CD8-positive, alpha-beta memory T cell (primary cell): ENCODE measurements around the gene ACTL8. TPM values are rescaled to one million over a fixed set of nuclear protein-coding genes. Genes with fewer than 3 reads are reported as not detected.

ENCODE experiments used
- CTCF ChIA-PET: fragments of 350-600 bp; sonication (Branson Sonifier 250); formaldehyde crosslinking; loops from one replicate; lab custom pipeline; 2021; ENCODE audit warnings: antibody characterized with exemption; lab: Charles Lee
- POLR2A ChIA-PET: fragments of 350-600 bp; sonication (Branson Sonifier 250); formaldehyde crosslinking; loops from one replicate; lab custom pipeline; 2021; ENCODE audit warnings: antibody characterized with exemption; lab: Charles Lee
- DNase-seq, 5 donors: peaks; one replicate each; pipeline versions ENCODE4 v3.0.0 to v3.0.0-alpha.2; 2020 to 2022; ENCODE audit warnings: mixed read lengths in 1 of 5
- H3K27ac ChIP-seq: one replicate; pipeline ENCODE4 v1.7.0; 2013; ENCODE audit warnings: low read depth, mild to moderate bottlenecking, low read length, moderate library complexity
- H3K27me3 ChIP-seq: 2 replicates; pipeline ENCODE4 v1.7.0; 2013; ENCODE audit warnings: low read length, mild to moderate bottlenecking; ENCODE audit not compliant: insufficient read depth, poor library complexity, severe bottlenecking
- H3K36me3 ChIP-seq: 2 replicates; pipeline ENCODE4 v1.7.0; 2013; ENCODE audit warnings: mild to moderate bottlenecking, low read length, moderate library complexity; ENCODE audit not compliant: insufficient read depth
- H3K4me1 ChIP-seq: 2 replicates; pipeline ENCODE4 v1.7.0; 2013; ENCODE audit warnings: mild to moderate bottlenecking, low read length, moderate library complexity; ENCODE audit not compliant: insufficient read depth
- H3K4me3 ChIP-seq: 2 replicates; pipeline ENCODE4 v1.7.0; 2013; ENCODE audit warnings: mild to moderate bottlenecking, low read length
- H3K9me3 ChIP-seq: 2 replicates; pipeline ENCODE4 v1.7.0; 2013; ENCODE audit warnings: mild to moderate bottlenecking, low read length
- H3K27ac Mint-ChIP-seq, 8 donors: one replicate each; pipeline ENCODE4 v1.8.0; 2020 to 2021; ENCODE audit warnings: mixed read lengths in 8 of 8, mild to moderate bottlenecking in 6 of 8, inconsistent platforms in 3 of 8, moderate library complexity in 3 of 8
- H3K27me3 Mint-ChIP-seq, 2 donors: one replicate each; pipeline ENCODE4 v1.8.0; 2020 to 2021; ENCODE audit warnings: mixed read lengths in 2 of 2, mild to moderate bottlenecking in 1 of 2, moderate library complexity in 1 of 2
- H3K36me3 Mint-ChIP-seq, 3 donors: one replicate each; pipeline ENCODE4 v1.8.0; 2020 to 2021; ENCODE audit warnings: mixed read lengths in 3 of 3, inconsistent platforms in 1 of 3, mild to moderate bottlenecking in 1 of 3
- H3K4me1 Mint-ChIP-seq, 3 donors: one replicate each; pipeline ENCODE4 v1.8.0; 2020 to 2021; ENCODE audit warnings: mixed read lengths in 3 of 3, inconsistent platforms in 1 of 3, mild to moderate bottlenecking in 1 of 3
- H3K4me3 Mint-ChIP-seq, 7 donors: one replicate each; pipeline ENCODE4 v1.8.0; 2020 to 2021; ENCODE audit warnings: mixed read lengths in 7 of 7, mild to moderate bottlenecking in 6 of 7, moderate library complexity in 4 of 7, inconsistent platforms in 2 of 7
- H3K9me3 Mint-ChIP-seq, 5 donors: one replicate each; pipeline ENCODE4 v1.8.0; 2020 to 2022; ENCODE audit warnings: mixed read lengths in 5 of 5, mild to moderate bottlenecking in 3 of 5, moderate library complexity in 2 of 5, inconsistent platforms in 1 of 5
- polyA plus RNA-seq: library from polyadenylated mRNA; unstranded; fragments of 300-500 nt; fragmentation: Illumina TruSeq; gene quantifications from one replicate; pipeline ENCODE4 v1.2.3, GENCODE V29; 2021
- total RNA-seq, 2 experiments: library from RNA; stranded (reverse); gene quantifications; one replicate each; pipeline ENCODE4 v1.2.3, GENCODE V29; 2021

The ACTL8 gene
- total and polyA plus RNA-seq, 3 experiments from 2014 or later: not detected

- no peaks in the 10 kb centered on the region for H3K4me1 Mint-ChIP-seq
- H3K36me3 Mint-ChIP-seq: no peaks in the 10 kb centered on the region
- no peaks in the 10 kb centered on the region for H3K4me1 ChIP-seq
- H3K9me3 ChIP-seq: no peaks in the 10 kb centered on the region
- ChIA-PET CTCF (no interaction called here), POLR2A (no interaction called here)
- no peak overlapping the region for H3K27ac ChIP-seq
- H3K4me3 Mint-ChIP-seq: no peak overlapping the region
- no peak overlapping the region for H3K4me3 ChIP-seq
- no peaks in the 10 kb centered on the region for H3K36me3 ChIP-seq
- H3K27ac Mint-ChIP-seq: no peak overlapping the region
- no peaks in the 10 kb centered on the region for H3K9me3 Mint-ChIP-seq
- peaks cover 0 to 14% of the 10 kb centered on the region in 2 donors for H3K27me3 Mint-ChIP-seq
- DNase-seq: no peak
- H3K27me3 ChIP-seq: no peaks in the 10 kb centered on the region
Observed at GRCh38 chr1:17728123-17728712, 26.9 kb upstream of the ACTL8 start.

DNA sequence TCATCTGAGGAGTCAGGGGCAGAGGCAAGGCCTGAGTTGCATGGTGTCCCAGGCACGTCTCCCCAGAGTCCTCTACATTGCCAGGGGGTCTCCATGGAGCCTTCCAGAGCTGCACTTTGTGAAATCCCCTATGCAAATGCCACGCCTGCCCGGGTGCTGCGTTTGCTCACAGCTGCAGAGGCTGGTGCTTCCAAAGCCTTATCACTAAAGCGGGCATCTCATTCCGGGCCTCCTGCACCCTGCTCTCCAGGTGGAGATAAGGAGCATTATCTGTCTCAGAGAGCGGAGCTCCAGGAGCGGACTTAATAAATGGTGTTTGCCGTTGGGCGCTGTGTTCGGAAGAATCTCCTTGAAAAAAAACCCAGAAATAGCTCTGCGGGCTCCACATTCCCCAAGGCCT is 25.9 kb upstream of the ACTL8 start:
- Histone ChIP-seq H3K27ac (no peak overlapping the region), H3K27me3 (no peaks in the 10 kb centered on the region), H3K4me1 (no peaks in the 10 kb centered on the region), H3K4me3 (no peak overlapping the region), H3K36me3 (no peaks in the 10 kb centered on the region), H3K9me3 (no peaks in the 10 kb centered on the region)
- Mint-ChIP-seq H3K27me3 (peaks cover 0 to 11% of the 10 kb centered on the region in 2 donors), H3K4me3 (no peak overlapping the region), H3K36me3 (no peaks in the 10 kb centered on the region), H3K4me1 (no peaks in the 10 kb centered on the region), H3K9me3 (no peaks in the 10 kb centered on the region), H3K27ac (peak overlapping the region in 1 of 8 donors; percentile 83)
- no peak for DNase-seq
- ChIA-PET POLR2A (no interaction called here), CTCF (no interaction called here)

DNA sequence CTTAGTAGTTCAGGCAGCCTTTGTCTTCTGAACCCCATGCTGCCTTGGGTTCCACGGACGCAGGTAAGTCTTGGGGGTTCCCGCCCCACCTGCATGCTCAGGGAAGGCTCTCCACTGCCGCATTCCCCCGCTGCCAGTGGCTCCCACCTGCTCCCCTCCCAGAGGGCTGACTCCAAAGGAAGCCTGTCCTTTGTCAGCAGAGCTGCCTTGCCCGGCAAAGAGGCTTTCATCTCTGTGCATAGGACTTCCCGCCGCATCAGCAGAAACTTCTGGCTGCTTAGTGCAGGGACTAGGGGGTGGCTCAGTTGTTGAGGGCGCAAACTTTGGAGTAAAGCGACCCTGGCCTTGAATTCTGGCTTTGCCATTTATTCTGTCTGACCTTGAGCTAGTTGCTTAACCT is 25.2 kb upstream of the ACTL8 start:
- Histone ChIP-seq H3K36me3 (no peaks in the 10 kb centered on the region), H3K27ac (no peak overlapping the region), H3K4me3 (no peak overlapping the region), H3K9me3 (no peaks in the 10 kb centered on the region), H3K4me1 (no peaks in the 10 kb centered on the region), H3K27me3 (no peaks in the 10 kb centered on the region)
- H3K9me3 Mint-ChIP-seq: no peaks in the 10 kb centered on the region
- DNase-seq: no peak
- no peaks in the 10 kb centered on the region for H3K36me3 Mint-ChIP-seq
- H3K27me3 Mint-ChIP-seq: peaks cover 0 to 11% of the 10 kb centered on the region in 2 donors
- no peak overlapping the region for H3K4me3 Mint-ChIP-seq
- H3K4me1 Mint-ChIP-seq: no peaks in the 10 kb centered on the region
- ChIA-PET POLR2A (no interaction called here), CTCF (no interaction called here)
- H3K27ac Mint-ChIP-seq: no peak overlapping the region

DNA sequence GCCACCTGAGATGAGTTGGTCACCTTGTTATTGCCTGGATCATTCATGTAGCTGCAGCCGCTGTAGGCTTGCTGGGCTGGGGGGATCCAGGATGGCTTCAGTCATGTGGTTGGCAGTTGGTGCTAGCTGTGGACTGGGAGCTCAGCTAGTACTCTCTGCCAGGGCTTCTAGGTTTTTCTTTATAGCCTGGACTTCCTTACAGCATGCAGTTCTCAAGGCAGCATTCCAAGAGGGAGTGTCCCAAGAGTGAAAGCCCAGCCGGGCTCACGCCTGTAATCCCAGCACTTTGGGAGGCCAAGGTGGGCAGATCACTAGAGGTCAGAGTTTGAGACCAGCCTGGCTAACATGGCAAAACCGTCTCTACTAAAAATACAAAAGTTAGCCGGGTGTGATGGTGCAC is 23.7 kb upstream of the ACTL8 start:
- Histone ChIP-seq H3K27ac (no peak overlapping the region), H3K36me3 (no peaks in the 10 kb centered on the region), H3K4me1 (no peaks in the 10 kb centered on the region), H3K9me3 (no peaks in the 10 kb centered on the region), H3K27me3 (no peaks in the 10 kb centered on the region), H3K4me3 (no peak overlapping the region)
- POLR2A ChIA-PET: no interaction called here
- no peak overlapping the region for H3K27ac Mint-ChIP-seq
- CTCF ChIA-PET: no interaction called here
- no peak for DNase-seq
- H3K4me1 Mint-ChIP-seq: no peaks in the 10 kb centered on the region
- no peaks in the 10 kb centered on the region for H3K36me3 Mint-ChIP-seq
- peaks cover 1 to 8% of the 10 kb centered on the region in 2 donors for H3K27me3 Mint-ChIP-seq
- H3K4me3 Mint-ChIP-seq: no peak overlapping the region
- H3K9me3 Mint-ChIP-seq: peaks cover 0 to 3% (median 0%) of the 10 kb centered on the region in 5 donors

DNA sequence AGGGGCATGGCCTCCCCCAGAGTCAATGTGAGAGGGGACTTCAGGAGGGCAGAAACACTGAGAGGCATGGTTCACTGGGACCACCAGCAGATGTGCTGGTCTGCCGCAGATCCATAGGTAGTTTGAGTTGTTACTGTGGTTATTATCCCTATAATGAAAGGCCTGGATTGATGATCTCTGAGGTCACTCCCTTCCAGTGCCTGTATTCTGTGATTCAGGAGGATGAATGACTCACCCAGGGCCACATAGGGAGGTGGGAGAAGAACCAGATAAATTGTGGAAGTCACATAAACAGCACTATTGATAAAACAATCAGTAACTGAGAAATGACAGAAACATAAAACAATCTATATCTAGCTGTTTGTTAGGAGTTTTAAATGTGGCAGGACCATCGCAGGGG is 22.7 kb upstream of the ACTL8 start:
- Histone ChIP-seq H3K27me3 (no peaks in the 10 kb centered on the region), H3K4me3 (no peak overlapping the region), H3K9me3 (no peaks in the 10 kb centered on the region), H3K27ac (no peak overlapping the region), H3K4me1 (no peaks in the 10 kb centered on the region), H3K36me3 (no peaks in the 10 kb centered on the region)
- Mint-ChIP-seq H3K4me3 (no peak overlapping the region), H3K4me1 (no peaks in the 10 kb centered on the region), H3K36me3 (no peaks in the 10 kb centered on the region), H3K27ac (no peak overlapping the region), H3K9me3 (peaks cover 0 to 3% (median 0%) of the 10 kb centered on the region in 5 donors), H3K27me3 (peaks cover 1 to 9% of the 10 kb centered on the region in 2 donors)
- ChIA-PET POLR2A (no interaction called here), CTCF (no interaction called here)
- no peak for DNase-seq

DNA sequence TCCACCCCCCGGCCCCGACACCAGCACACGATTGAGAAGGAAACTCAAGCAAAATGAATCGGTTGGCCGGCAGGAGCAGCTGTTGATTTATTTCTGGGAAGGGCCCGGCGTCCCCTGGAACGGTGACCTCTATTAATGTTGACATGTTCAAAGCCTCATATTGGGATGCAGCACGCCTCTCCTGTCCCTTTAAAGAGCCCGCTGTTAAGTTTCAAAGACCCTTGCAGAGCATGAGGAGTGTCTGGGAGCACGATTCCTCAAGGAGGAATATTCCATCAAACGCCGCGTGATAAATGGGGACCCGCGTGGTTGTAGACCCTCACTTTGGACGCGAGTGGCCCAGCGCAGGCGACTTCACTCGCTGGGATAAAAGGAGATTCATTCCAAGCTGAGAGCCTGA is 21.5 kb upstream of the ACTL8 start:
- Mint-ChIP-seq H3K27ac (no peak overlapping the region), H3K9me3 (peaks cover 0 to 3% (median 0%) of the 10 kb centered on the region in 5 donors), H3K36me3 (no peaks in the 10 kb centered on the region), H3K4me3 (no peak overlapping the region), H3K4me1 (no peaks in the 10 kb centered on the region), H3K27me3 (peaks cover 2 to 13% of the 10 kb centered on the region in 2 donors)
- Histone ChIP-seq H3K27ac (no peak overlapping the region), H3K9me3 (no peaks in the 10 kb centered on the region), H3K4me1 (no peaks in the 10 kb centered on the region), H3K27me3 (no peaks in the 10 kb centered on the region), H3K4me3 (no peak overlapping the region), H3K36me3 (no peaks in the 10 kb centered on the region)
- no peak for DNase-seq
- CTCF ChIA-PET: no interaction called here
- POLR2A ChIA-PET: no interaction called here

DNA sequence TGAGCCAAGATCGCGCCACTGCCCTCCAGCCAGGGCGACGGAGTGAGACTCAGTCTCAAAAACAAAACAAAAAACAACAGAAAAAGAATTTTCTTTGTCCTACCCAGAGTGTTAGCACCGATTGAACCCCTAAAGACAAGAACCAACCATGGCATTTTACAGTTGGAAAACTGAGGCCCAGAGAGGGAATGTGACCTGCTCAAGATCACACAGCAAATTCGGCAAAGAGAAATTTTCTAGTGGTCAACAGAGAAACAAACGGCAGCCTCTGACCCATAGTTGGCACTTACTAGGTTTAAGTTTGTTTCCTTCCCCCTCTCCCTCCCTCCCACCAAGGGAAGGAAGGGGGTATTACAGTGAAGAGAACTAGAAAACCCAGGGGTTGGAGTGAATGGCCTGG is 20.5 kb upstream of the ACTL8 start:
- Mint-ChIP-seq H3K27ac (no peak overlapping the region), H3K4me1 (no peaks in the 10 kb centered on the region), H3K4me3 (no peak overlapping the region), H3K27me3 (peaks cover 3 to 9% of the 10 kb centered on the region in 2 donors), H3K36me3 (no peaks in the 10 kb centered on the region), H3K9me3 (peaks cover 0 to 3% (median 0%) of the 10 kb centered on the region in 5 donors)
- Histone ChIP-seq H3K9me3 (no peaks in the 10 kb centered on the region), H3K27ac (no peak overlapping the region), H3K4me3 (no peak overlapping the region), H3K36me3 (no peaks in the 10 kb centered on the region), H3K27me3 (no peaks in the 10 kb centered on the region), H3K4me1 (no peaks in the 10 kb centered on the region)
- DNase-seq: no peak
- CTCF ChIA-PET: no interaction called here
- POLR2A ChIA-PET: no interaction called here

DNA sequence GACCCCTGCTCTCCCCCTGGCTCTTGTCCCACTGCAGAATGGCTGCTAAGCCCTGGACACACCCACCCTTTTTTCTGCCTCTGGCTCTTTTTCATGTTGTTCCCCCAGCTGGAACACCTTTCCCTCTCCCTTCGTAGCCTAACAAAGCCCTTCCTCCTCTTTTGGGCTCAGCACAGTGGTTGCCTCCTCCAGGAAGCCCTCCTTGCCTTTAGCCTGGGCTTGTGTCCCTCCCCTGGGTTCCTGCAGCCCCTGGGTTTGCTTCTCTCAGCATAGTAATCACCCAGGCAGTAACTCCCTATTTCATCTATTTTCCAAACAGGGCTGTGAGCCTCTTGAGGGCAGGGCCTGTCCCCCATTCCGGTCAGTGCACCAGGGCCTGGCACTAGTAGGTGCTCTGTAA is 19.8 kb upstream of the ACTL8 start:
- H3K4me3 Mint-ChIP-seq: no peak overlapping the region
- H3K4me1 ChIP-seq: no peaks in the 10 kb centered on the region
- H3K4me3 ChIP-seq: no peak overlapping the region
- DNase-seq: no peak
- H3K4me1 Mint-ChIP-seq: no peaks in the 10 kb centered on the region
- H3K9me3 Mint-ChIP-seq: peaks cover 0 to 3% (median 0%) of the 10 kb centered on the region in 5 donors
- H3K36me3 ChIP-seq: no peaks in the 10 kb centered on the region
- no peak overlapping the region for H3K27ac ChIP-seq
- H3K9me3 ChIP-seq: no peaks in the 10 kb centered on the region
- H3K36me3 Mint-ChIP-seq: no peaks in the 10 kb centered on the region
- POLR2A ChIA-PET: no interaction called here
- CTCF ChIA-PET: no interaction called here
- H3K27me3 ChIP-seq: no peaks in the 10 kb centered on the region
- peaks cover 4 to 8% of the 10 kb centered on the region in 2 donors for H3K27me3 Mint-ChIP-seq
- peak overlapping the region in 1 of 8 donors; percentile 26 for H3K27ac Mint-ChIP-seq
